Uterus (tissue), 2 donors: Measurements from ENCODE around the gene PPM1D.

Source experiments
- POLR2A ChIP-seq, 2 donors: fragments of 450-650 bp; IDR thresholded peaks; one replicate each; pipeline ENCODE4 v1.6.1; 2016; ENCODE audit warnings: antibody characterized with exemption in 2 of 2, mild to moderate bottlenecking in 1 of 2, moderate library complexity in 1 of 2
- TF ChIP-seq, protein P1 (sequence below), 4 experiments: fragments of 200-600 bp in 2 of 4; fragments of 450-650 bp in 2 of 4; sonication (generic) in 2 of 4; IDR thresholded peaks; one replicate each; pipeline ENCODE4 v1.5.1; 2016 to 2019; ENCODE audit warnings: antibody characterized with exemption in 4 of 4, mild to moderate bottlenecking in 2 of 4, moderate library complexity in 1 of 4

DNA sequence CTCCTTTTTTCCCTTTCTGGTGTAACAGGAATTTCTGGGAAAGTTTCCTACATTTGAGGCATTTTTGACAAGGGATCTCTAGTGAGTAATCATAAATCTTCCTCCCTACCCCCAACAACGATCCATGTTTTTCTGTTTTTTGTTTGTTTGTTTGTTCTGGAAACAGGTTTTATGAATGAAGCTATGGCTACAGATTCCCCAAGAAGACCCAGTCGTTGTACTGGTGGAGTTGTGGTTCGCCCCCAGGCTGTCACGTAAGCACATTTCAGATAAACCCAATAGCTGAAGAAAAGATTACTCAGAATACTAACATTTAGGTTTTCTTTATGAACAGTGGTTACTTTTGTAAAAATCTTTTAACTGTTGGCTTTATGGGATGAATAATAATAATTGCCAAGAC is 79.3 kb downstream of the PPM1D start:
- TF ChIP-seq, protein P1, sequence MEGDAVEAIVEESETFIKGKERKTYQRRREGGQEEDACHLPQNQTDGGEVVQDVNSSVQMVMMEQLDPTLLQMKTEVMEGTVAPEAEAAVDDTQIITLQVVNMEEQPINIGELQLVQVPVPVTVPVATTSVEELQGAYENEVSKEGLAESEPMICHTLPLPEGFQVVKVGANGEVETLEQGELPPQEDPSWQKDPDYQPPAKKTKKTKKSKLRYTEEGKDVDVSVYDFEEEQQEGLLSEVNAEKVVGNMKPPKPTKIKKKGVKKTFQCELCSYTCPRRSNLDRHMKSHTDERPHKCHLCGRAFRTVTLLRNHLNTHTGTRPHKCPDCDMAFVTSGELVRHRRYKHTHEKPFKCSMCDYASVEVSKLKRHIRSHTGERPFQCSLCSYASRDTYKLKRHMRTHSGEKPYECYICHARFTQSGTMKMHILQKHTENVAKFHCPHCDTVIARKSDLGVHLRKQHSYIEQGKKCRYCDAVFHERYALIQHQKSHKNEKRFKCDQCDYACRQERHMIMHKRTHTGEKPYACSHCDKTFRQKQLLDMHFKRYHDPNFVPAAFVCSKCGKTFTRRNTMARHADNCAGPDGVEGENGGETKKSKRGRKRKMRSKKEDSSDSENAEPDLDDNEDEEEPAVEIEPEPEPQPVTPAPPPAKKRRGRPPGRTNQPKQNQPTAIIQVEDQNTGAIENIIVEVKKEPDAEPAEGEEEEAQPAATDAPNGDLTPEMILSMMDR (IDR thresholded peaks at IDR 0.05): no peak
- TF ChIP-seq POLR2A (IDR thresholded peaks at IDR 0.05): no peak
